GM12865 (cell line): ENCODE results near the gene MAD2L1BP.

Source experiments
- DNase-seq: peaks from one replicate; pipeline ENCODE4 v3.0.0; 2010; ENCODE audit warnings: low read depth
- H3K4me3 ChIP-seq: 2 replicates; pipeline ENCODE4 v1.5.1; 2011; ENCODE audit warnings: mild to moderate bottlenecking, low read depth, low read length, control low read depth
- TF ChIP-seq, protein P1 (sequence below): IDR thresholded peaks from 2 replicates; pipeline ENCODE4 v1.5.1; 2011; ENCODE audit warnings: low read length, control low read depth, low read depth, inconsistent platforms; ENCODE audit not compliant: insufficient read depth; ENCODE audit errors: missing control alignments

MAD2L1BP gene

DNA sequence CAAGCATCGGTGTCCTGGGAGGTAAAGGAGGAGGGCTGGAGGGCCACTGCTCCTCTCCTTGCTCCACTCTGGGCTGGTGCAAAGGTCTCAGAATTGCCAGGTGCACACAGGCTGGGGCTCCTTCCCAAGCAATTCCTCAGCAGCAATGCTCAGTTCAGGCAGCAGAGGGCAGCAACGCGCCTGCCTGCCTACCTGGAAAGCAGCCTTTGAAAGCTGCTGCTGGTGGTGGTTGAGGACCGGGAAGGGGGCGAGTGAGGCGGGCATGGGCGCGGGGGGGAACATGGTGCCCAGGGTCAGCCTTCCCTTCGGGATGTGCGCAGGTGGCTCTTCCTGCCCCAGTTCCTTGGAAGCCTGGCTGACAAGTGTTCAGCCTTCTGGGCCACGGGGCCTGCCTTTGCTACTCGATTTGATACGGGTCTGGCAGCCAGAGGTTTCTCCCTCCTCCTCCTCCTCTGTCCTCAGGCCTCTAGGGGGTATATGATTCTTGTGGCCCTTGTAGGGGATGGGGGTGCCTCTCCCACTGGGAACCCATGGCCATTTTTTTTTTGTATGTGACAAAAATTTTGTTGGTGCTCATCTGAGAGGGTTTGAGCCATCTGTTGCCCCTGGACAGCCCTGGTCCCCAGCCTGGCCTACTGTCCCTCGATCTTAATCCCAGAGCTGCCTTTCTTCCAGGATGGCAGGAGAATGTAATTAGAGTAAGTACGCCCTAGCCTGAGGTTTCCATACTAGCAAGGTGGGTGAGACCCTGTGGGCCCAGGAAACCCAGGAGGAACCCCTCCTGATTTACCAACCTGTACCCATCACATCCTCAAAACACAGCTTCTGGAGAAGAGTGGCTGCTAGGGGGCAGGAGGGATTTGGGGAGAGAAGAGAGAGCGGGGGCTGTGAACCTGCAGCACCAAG lies 31.9 kb downstream of the MAD2L1BP start:
- DNase-seq = peak; percentile 84
- H3K4me3 ChIP-seq = peak overlapping the region; percentile 11; the same call in 1 of the 2 replicates
- TF ChIP-seq, protein P1, sequence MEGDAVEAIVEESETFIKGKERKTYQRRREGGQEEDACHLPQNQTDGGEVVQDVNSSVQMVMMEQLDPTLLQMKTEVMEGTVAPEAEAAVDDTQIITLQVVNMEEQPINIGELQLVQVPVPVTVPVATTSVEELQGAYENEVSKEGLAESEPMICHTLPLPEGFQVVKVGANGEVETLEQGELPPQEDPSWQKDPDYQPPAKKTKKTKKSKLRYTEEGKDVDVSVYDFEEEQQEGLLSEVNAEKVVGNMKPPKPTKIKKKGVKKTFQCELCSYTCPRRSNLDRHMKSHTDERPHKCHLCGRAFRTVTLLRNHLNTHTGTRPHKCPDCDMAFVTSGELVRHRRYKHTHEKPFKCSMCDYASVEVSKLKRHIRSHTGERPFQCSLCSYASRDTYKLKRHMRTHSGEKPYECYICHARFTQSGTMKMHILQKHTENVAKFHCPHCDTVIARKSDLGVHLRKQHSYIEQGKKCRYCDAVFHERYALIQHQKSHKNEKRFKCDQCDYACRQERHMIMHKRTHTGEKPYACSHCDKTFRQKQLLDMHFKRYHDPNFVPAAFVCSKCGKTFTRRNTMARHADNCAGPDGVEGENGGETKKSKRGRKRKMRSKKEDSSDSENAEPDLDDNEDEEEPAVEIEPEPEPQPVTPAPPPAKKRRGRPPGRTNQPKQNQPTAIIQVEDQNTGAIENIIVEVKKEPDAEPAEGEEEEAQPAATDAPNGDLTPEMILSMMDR = peak; percentile 96

DNA sequence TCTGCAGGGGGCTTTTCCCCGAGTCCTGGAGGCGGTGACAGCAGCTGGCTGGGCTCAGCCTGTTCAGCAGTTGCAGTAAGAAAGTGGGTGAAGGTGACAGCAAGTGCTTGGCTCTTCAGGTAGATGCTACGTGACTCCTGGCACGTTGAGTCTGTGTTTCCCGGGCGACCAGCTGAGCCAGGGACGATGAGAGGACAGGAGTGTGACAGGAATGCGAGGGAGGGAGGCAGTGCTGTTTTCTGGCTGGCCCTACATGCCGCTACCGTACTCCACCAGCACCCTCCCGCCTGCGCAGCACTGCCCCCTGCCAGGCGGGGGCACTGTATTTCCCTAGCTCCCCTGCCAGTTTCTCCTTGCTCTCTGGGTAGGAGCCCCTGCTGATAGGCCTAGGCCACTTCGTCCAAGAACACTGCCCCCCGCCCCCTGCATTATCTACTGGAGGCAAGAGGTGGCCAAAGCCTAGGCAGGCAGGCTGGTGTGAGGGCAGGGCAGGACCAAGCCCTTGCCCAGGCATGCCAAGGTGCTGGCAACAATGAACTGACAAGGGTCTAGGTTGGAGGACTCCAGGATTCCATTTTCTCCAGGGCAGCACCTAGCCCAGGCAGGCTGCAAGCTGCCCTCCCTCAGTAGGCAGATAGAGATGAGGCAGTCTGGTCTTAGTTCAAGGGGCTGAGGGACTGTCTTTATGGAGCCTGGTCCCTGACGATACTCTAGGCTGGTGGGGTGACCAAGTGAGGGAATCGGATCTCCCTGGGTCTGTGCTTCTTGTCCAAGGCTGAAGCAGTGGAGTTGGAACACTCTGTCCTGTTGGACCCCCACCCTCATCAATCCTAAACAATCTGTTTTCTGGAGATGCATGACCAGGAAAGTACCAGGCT lies 32.8 kb downstream of the MAD2L1BP start:
- TF ChIP-seq, protein P1 = peak; percentile 60
- peak; percentile 68 for DNase-seq

DNA sequence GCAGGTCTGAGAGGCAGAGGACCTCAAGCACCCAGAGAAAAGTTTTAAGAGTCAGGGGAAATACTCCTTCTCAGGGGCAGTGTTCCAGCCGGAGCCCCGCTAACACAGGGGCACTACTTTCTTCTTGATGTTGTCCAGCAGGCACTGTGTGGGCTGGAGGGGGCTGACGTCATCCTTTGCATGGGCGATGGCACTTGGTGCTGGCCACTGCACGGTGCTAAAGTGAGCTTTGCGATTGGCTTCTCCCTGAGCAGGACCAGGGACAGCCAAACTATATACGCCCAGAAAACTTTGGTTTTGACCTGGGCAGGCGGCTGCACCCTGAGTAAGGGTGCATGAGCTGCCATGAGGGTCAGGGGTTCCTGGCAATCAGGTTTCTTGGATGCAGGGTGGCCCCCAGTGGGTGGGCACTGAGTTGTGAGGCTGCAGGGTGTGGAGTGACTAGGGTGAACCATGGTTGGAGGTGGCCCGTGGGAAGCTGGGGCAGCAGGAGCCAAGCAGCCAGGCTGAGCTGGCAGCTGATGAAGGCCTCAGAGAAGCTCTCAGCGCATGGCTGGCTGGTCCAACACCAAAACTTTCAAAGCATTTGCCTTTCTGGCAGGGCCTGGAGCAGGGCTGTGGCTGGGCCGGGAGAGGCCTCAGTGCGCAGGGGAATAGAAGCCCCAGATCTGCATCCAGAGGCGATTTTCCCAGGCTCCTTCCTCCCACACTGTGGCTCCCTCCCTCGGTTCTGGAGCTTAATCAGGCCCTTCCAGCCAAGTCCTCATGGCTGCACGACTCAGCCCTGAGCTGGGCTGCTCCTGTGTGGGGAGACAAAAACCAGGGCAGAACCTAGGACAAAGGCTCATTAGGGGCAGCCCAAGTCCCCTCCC lies 33.6 kb downstream of the MAD2L1BP start:
- no peak for DNase-seq
- TF ChIP-seq, protein P1 = no peak
- H3K4me3 ChIP-seq = no peak overlapping the region

More for the DNA sequence above, 32.8 kb downstream of the MAD2L1BP start:
- H3K4me3 ChIP-seq = no peak overlapping the region

DNA sequence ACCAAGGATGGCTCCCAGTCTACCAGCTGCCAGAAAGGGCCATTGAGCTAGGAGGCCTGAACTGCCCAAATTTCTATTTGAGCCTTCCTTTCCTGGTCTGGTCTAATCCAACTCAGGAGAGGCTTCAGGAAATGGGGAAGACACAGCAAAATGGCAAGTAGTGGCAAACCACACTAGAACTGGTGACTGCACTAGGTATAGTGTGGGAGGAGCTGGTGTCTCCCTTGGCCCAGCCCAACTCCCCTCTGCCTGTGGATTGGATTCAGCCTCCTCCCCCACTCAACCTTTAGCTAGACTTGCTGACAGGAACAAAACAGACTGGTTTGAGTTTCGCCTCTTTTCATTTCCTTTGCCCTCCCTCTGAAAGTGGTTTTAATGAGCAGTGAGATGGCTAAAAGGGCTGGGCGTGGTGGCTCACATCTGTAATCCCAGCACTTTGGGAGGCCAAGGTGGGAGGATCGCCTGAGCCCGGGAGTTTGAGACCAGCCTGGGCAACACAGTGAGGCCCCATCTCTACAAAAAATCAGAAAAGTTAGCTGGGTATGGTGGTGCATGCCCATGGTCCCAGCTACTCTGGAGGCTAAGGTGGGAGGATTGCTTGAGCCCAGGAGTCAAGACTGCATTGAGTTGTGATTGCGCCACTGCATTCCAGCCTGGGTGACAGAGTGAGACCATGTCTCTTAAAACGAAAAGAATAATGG lies 34.4 kb downstream of the MAD2L1BP start:
- TF ChIP-seq, protein P1 = no peak
- H3K4me3 ChIP-seq = no peak overlapping the region
- DNase-seq = no peak

DNA sequence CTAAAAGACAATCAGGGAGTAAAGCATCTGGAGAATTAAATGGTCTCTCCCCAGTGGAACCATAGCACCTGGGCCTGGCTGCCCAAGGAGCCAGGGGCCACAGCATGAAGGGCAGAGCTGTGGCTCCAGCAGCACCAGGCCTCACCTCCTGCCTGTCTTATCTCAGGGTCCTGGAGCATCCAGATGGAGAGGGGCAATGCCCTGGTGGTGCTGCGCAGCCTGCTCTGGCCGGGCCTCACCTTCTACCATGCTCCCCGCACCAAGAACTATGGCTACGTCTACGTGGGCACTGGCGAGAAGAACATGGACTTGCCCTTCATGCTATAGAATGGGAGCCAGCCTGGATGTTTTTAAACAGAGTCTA lies 35.0 kb downstream of the MAD2L1BP start:
- DNase-seq = no peak
- H3K4me3 ChIP-seq = no peak overlapping the region
- TF ChIP-seq, protein P1 = no peak
